ENCODE data around the gene RXRA. TPM values are rescaled to one million over a fixed set of nuclear protein-coding genes. Genes with fewer than 3 reads are reported as not detected.

The RXRA gene
- total RNA-seq, 1 experiment from 2014 or later: 29.9 TPM

- Histone ChIP-seq H3K9ac (ENCODE audit: extremely low read depth, insufficient read length, low read length) (no peak overlapping the region), H3K56ac (ENCODE audit: insufficient read length, low read depth, low read length) (no peak overlapping the region), H3K27ac (ENCODE audit: insufficient read length, low read depth, low read length) (no peak overlapping the region), H3K4me1 (ENCODE audit: insufficient read depth, low read length) (no peaks in the 10 kb centered on the region), H3K23ac (ENCODE audit: insufficient read length, low read depth, low read length) (no peak overlapping the region), H3K23me2 (ENCODE audit: insufficient read length, low read depth, low read length, poor library complexity, severe bottlenecking) (no peaks in the 10 kb centered on the region), H3K27me3 (ENCODE audit: insufficient read depth, low read length) (no peaks in the 10 kb centered on the region), H4K5ac (ENCODE audit: insufficient read length, low read depth, low read length) (no peak overlapping the region), H3K79me2 (ENCODE audit: insufficient read depth, low read length) (no peaks in the 10 kb centered on the region), H3K4me2 (ENCODE audit: insufficient read depth, insufficient read length, low read length) (no peak overlapping the region), H2BK20ac (ENCODE audit: low read depth, low read length, poor library complexity, severe bottlenecking) (no peak overlapping the region), H4K91ac (ENCODE audit: insufficient read length, low read depth, low read length) (no peak overlapping the region), H2AFZ (ENCODE audit: low read length) (no peak overlapping the region), H2BK5ac (ENCODE audit: insufficient read length, low read length) (no peak overlapping the region), H3K18ac (ENCODE audit: insufficient read length, low read depth, low read length) (no peak overlapping the region), H2BK12ac (ENCODE audit: insufficient read length, low read depth, low read length) (no peak overlapping the region), H4K8ac (replicated peaks; ENCODE audit: insufficient read length, low read depth, low read length) (no peak overlapping the region), H2BK15ac (ENCODE audit: low read depth, low read length) (no peak overlapping the region), H3K14ac (ENCODE audit: insufficient read depth, low read length) (no peak overlapping the region), H3K4ac (ENCODE audit: low read depth, low read length) (no peak overlapping the region), H3K79me1 (ENCODE audit: insufficient read depth, low read depth, low read length, poor library complexity, severe bottlenecking) (no peaks in the 10 kb centered on the region), H2AK5ac (ENCODE audit: insufficient read length, low read length) (no peak overlapping the region), H3T11ph (ENCODE audit: low read length) (no peak overlapping the region), H4K20me1 (ENCODE audit: control insufficient read depth, insufficient read depth, insufficient read length) (no peaks in the 10 kb centered on the region), H3K9me3 (ENCODE audit: control insufficient read depth, low read depth, low read length) (no peaks in the 10 kb centered on the region), H2BK120ac (ENCODE audit: low read depth, low read length, poor library complexity, severe bottlenecking) (no peak overlapping the region)
- peaks cover 5 to 10% of the 10 kb centered on the region in 2 experiments for H3K9me3 Mint-ChIP-seq
- H3K27me3 Mint-ChIP-seq (ENCODE audit: low read depth): no peaks in the 10 kb centered on the region; the same call in 1 of the 2 replicates
- peaks cover 16 to 29% of the 10 kb centered on the region in 2 experiments for H3K4me1 Mint-ChIP-seq
- no peak for DNase-seq
- no peak overlapping the region for H3K4me3 Mint-ChIP-seq
- TF ChIP-seq CTCF (conservative IDR thresholded peaks at IDR 0.05): no peak
- WGBS (ENCODE audit: extremely low coverage, insufficient read length, low lambda C conversion rate): no CpG with 5 or more reads among the region's 16 CpGs
- no peaks in the 10 kb centered on the region for H3K36me3 Mint-ChIP-seq (ENCODE audit: insufficient read depth in 1 of 3, low read depth in 3 of 3)
- H3K27ac Mint-ChIP-seq: no peak overlapping the region
These were observed 9.7 kb upstream of the RXRA start for GRCh38 chr9:134316449-134317160.
